H1 (cell line): Measurements from ENCODE around the gene KCNQ1. TPM values are rescaled to one million over a fixed set of nuclear protein-coding genes. Genes with fewer than 3 reads are reported as not detected.

Experiments
- CTCF ChIA-PET: fragments of 300-600 bp; sonication (Branson Sonifier 250); formaldehyde crosslinking; loops from one replicate; lab custom pipeline; 2021; ENCODE audit not compliant: partially characterized antibody; lab: Charles Lee
- POLR2A ChIA-PET: fragments of 300-600 bp; sonication (Branson Sonifier 250); formaldehyde crosslinking; loops from one replicate; lab custom pipeline; 2021; ENCODE audit warnings: inconsistent platforms; ENCODE audit not compliant: partially characterized antibody; lab: Charles Lee
- DNase-seq, 2 experiments: peaks; one replicate each; pipeline versions ENCODE4 v3.0.0 to v3.0.0-alpha.2; 2010 to 2022; ENCODE audit warnings: low spot score in 2 of 2, low read depth in 1 of 2, mixed read lengths in 1 of 2
- FAIRE-seq: peaks from 2 replicates; lab custom pipeline; 2011; peaks lifted over from hg19 to GRCh38; lab: Jason Lieb, UNC
- H2AFZ ChIP-seq: 2 replicates; pipeline ENCODE4 v1.8.1; 2012; ENCODE audit warnings: low read length, inconsistent platforms
- H2AK5ac ChIP-seq: 2 replicates; pipeline ENCODE4 v1.6.1; 2013; ENCODE audit warnings: low read depth, low read length
- H2BK120ac ChIP-seq: replicated peaks from 2 replicates; pipeline ENCODE3; 2013; ENCODE audit warnings: low read depth, low read length, inconsistent platforms
- H2BK12ac ChIP-seq: 2 replicates; pipeline ENCODE4 v1.6.1; 2013; ENCODE audit warnings: low read depth, low read length
- H2BK15ac ChIP-seq: 2 replicates; pipeline ENCODE4 v1.6.1; 2013; ENCODE audit warnings: low read length
- H2BK20ac ChIP-seq: 2 replicates; pipeline ENCODE4 v1.6.1; 2013; ENCODE audit warnings: low read length
- H2BK5ac ChIP-seq: 2 replicates; pipeline ENCODE4 v1.6.1; 2013; ENCODE audit warnings: low read depth, low read length
- H3K14ac ChIP-seq: 2 replicates; pipeline ENCODE4 v1.6.1; 2013; ENCODE audit warnings: inconsistent platforms; ENCODE audit not compliant: insufficient read length
- H3K18ac ChIP-seq: 2 replicates; pipeline ENCODE4 v1.6.1; 2013; ENCODE audit warnings: low read length; ENCODE audit errors: extremely low read depth
- H3K23ac ChIP-seq: 2 replicates; pipeline ENCODE4 v1.6.1; 2013; ENCODE audit warnings: inconsistent platforms; ENCODE audit not compliant: insufficient read length
- H3K23me2 ChIP-seq: 2 replicates; pipeline ENCODE4 v1.6.1; 2013; ENCODE audit warnings: low read depth, low read length
- H3K27ac ChIP-seq: 2 replicates; pipeline ENCODE4 v1.6.1; 2011; ENCODE audit warnings: low read depth, low read length, inconsistent platforms
- H3K27me3 ChIP-seq, 4 experiments: replicated peaks in 1 of 4; 1 replicate in 1 of 4; 2 replicates in 3 of 4; pipeline versions ENCODE4 v1.6.1 to v1.8.1; 2011 to 2013; ENCODE audit warnings: low read length in 3 of 4, mild to moderate bottlenecking in 3 of 4, inconsistent platforms in 2 of 4, mixed read lengths in 2 of 4, moderate library complexity in 1 of 4; ENCODE audit not compliant: control insufficient read depth in 3 of 4, insufficient read depth in 3 of 4; ENCODE audit errors: extremely low read depth in 1 of 4
- H3K36me3 ChIP-seq, 4 experiments: 2 replicates each; pipeline versions ENCODE4 v1.6.1 to v1.8.1; 2011 to 2013; ENCODE audit warnings: mild to moderate bottlenecking in 4 of 4, low read length in 3 of 4, moderate library complexity in 2 of 4, control low read depth in 1 of 4, inconsistent platforms in 1 of 4; ENCODE audit not compliant: insufficient read depth in 4 of 4, control insufficient read depth in 2 of 4
- H3K4ac ChIP-seq: replicated peaks from 2 replicates; pipeline ENCODE3; 2013; ENCODE audit warnings: low read length, low read depth, mixed read lengths, inconsistent platforms; ENCODE audit not compliant: insufficient read length
- H3K4me1 ChIP-seq, 4 experiments: replicated peaks in 1 of 4; 1 replicate in 1 of 4; 2 replicates in 3 of 4; pipeline versions ENCODE4 v1.6.1 to v1.8.1; 2011 to 2013; ENCODE audit warnings: low read length in 3 of 4, inconsistent platforms in 2 of 4, mixed read lengths in 1 of 4; ENCODE audit not compliant: insufficient read depth in 4 of 4, control insufficient read depth in 3 of 4
- H3K4me2 ChIP-seq, 2 experiments: 2 replicates each; pipeline versions ENCODE4 v1.6.1 to v1.8.1; 2011 to 2013; ENCODE audit warnings: low read depth in 2 of 2, low read length in 2 of 2, control low read depth in 1 of 2, inconsistent platforms in 1 of 2, mild to moderate bottlenecking in 1 of 2; ENCODE audit not compliant: insufficient read depth in 1 of 2
- H3K4me3 ChIP-seq, 4 experiments: fragments of 200-600, 300-600 bp in 1 of 4; sonication (generic), shearing (Covaris generic), sonication (Bioruptor Twin) in 1 of 4; 2 replicates each; pipeline versions ENCODE4 v1.5.1 to v1.8.1; 2011 to 2016; ENCODE audit warnings: low read length in 4 of 4, low read depth in 3 of 4, control low read depth in 2 of 4, inconsistent platforms in 2 of 4, mild to moderate bottlenecking in 2 of 4, mixed read lengths in 1 of 4, moderate library complexity in 1 of 4; ENCODE audit not compliant: insufficient read depth in 2 of 4; ENCODE audit errors: extremely low read depth in 1 of 4
- H3K56ac ChIP-seq: replicated peaks from 2 replicates; pipeline ENCODE3; 2013; ENCODE audit warnings: low read depth, mild to moderate bottlenecking, mixed read lengths, low read length, inconsistent platforms; ENCODE audit not compliant: insufficient read length
- H3K79me1 ChIP-seq: 2 replicates; pipeline ENCODE4 v1.6.1; 2013; ENCODE audit warnings: low read depth, low read length, control low read depth
- H3K79me2 ChIP-seq, 2 experiments: 2 replicates each; pipeline versions ENCODE4 v1.6.1 to v1.8.1; 2012 to 2013; ENCODE audit warnings: low read length in 2 of 2, mild to moderate bottlenecking in 2 of 2, inconsistent platforms in 1 of 2; ENCODE audit not compliant: insufficient read depth in 2 of 2, control insufficient read depth in 1 of 2
- H3K9ac ChIP-seq, 4 experiments: replicated peaks in 1 of 4; 1 replicate in 1 of 4; 2 replicates in 3 of 4; pipeline versions ENCODE4 v1.6.1 to v1.8.1; 2011 to 2013; ENCODE audit warnings: low read depth in 3 of 4, low read length in 3 of 4, control low read depth in 2 of 4, mild to moderate bottlenecking in 2 of 4, moderate library complexity in 2 of 4, inconsistent platforms in 1 of 4; ENCODE audit errors: extremely low read depth in 1 of 4
- H3K9me3 ChIP-seq, 2 experiments: 2 replicates each; pipeline versions ENCODE4 v1.6.1 to v1.8.1; 2012 to 2013; ENCODE audit warnings: mild to moderate bottlenecking in 2 of 2, moderate library complexity in 2 of 2, control low read depth in 1 of 2, inconsistent platforms in 1 of 2, low read depth in 1 of 2, low read length in 1 of 2, mixed read lengths in 1 of 2; ENCODE audit not compliant: insufficient read depth in 2 of 2
- H4K20me1 ChIP-seq, 2 experiments: replicated peaks in 1 of 2; 2 replicates each; pipeline versions ENCODE3 to v1.8.1; 2011 to 2013; ENCODE audit warnings: inconsistent platforms in 2 of 2, low read length in 2 of 2, mild to moderate bottlenecking in 1 of 2; ENCODE audit not compliant: insufficient read depth in 2 of 2, control insufficient read depth in 1 of 2
- H4K5ac ChIP-seq: 2 replicates; pipeline ENCODE4 v1.6.1; 2013; ENCODE audit warnings: low read length, low read depth, mixed read lengths, inconsistent platforms; ENCODE audit not compliant: insufficient read length
- H4K8ac ChIP-seq: 2 replicates; pipeline ENCODE4 v1.8.0; 2013; ENCODE audit warnings: mild to moderate bottlenecking, moderate library complexity, low read length, inconsistent platforms; ENCODE audit not compliant: insufficient read depth; ENCODE audit errors: extremely low read depth
- H4K91ac ChIP-seq: replicated peaks from 2 replicates; pipeline ENCODE3; 2013; ENCODE audit warnings: low read length, mixed read lengths, inconsistent platforms; ENCODE audit not compliant: insufficient read length
- CBX5 ChIP-seq: fragments of 300-800, 300-1000 bp; sonication (generic); IDR thresholded peaks from 2 replicates; pipeline ENCODE4 v1.7.1; 2016; ENCODE audit warnings: antibody characterized with exemption, low read length, low read depth
- MAFK ChIP-seq: IDR thresholded peaks from 2 replicates; pipeline ENCODE4 v1.6.1; 2012; ENCODE audit warnings: low read depth, mild to moderate bottlenecking, improper control_type of control experiment, low read length
- NANOG ChIP-seq: IDR thresholded peaks from 2 replicates; pipeline ENCODE4 v1.6.1; 2011; ENCODE audit warnings: low read length, low read depth, mild to moderate bottlenecking, inconsistent platforms; ENCODE audit not compliant: insufficient read depth, poor library complexity, severe bottlenecking
- POLR2AphosphoS5 ChIP-seq: IDR thresholded peaks from 2 replicates; pipeline ENCODE4 v1.6.1; 2011; ENCODE audit warnings: low read depth, low read length
- SAP30 ChIP-seq: fragments of 300-600 bp; sonication (generic); IDR thresholded peaks from 2 replicates; pipeline ENCODE4 v1.7.1; 2012; ENCODE audit warnings: low read length, moderate library complexity, mild to moderate bottlenecking, inconsistent platforms; ENCODE audit not compliant: insufficient read depth, insufficient replicate concordance
- SIRT6 ChIP-seq: IDR thresholded peaks from one replicate; pipeline ENCODE4 v1.7.1; 2012; ENCODE audit warnings: low read length, inconsistent platforms
- TBP ChIP-seq: IDR thresholded peaks from 2 replicates; pipeline ENCODE4 v1.6.1; 2011; ENCODE audit warnings: low read depth, low read length, improper control_type of control experiment
- WGBS, 2 experiments: shearing (Covaris generic) in 1 of 2; methylation state at CpG; one replicate each; pipeline versions ENCODE4 v1.1.6 to v1.1.7; 2013 to 2015; ENCODE audit warnings: low lambda C conversion rate in 2 of 2, mixed read lengths in 2 of 2, inconsistent platforms in 1 of 2, low coverage in 1 of 2, missing lambda C conversion rate in 1 of 2; ENCODE audit not compliant: insufficient replicate concordance in 2 of 2, insufficient coverage in 1 of 2, insufficient read length in 1 of 2; ENCODE audit errors: extremely low coverage in 1 of 2, missing lambda C conversion rate in 1 of 2; 5-methylcytosine and 5-hydroxymethylcytosine counted together
- polyA plus RNA-seq, 7 experiments: library from polyadenylated mRNA; depleted of rRNA in 3 of 7; stranded (reverse) in 5 of 7; unstranded in 2 of 7; fragments of >200 nt in 5 of 7; fragments of 200-250 nt in 2 of 7; gene quantifications; 1 replicate in 5 of 7; 2 replicates in 1 of 7; 4 replicates in 1 of 7; pipeline versions ENCODE4 v1.2.1 to v1.2.3, GENCODE V29; 2011 to 2013; ENCODE audit warnings: missing spikeins in 2 of 7, mixed read lengths in 2 of 7
- total RNA-seq: library from RNA; stranded (reverse); fragmentation: NEBNext Ultra II Directional; extraction: Animal tissue kit (Norgen Biotek cat#: 25700); gene quantifications from 2 replicates; pipeline ENCODE4 v1.2.1, GENCODE V29; 2021
- TF ChIP-seq, protein P1 (sequence below): IDR thresholded peaks from 2 replicates; pipeline ENCODE4 v1.6.1; 2011; ENCODE audit warnings: low read length, improper control_type of control experiment

The KCNQ1 gene
- total and polyA plus RNA-seq, 2 of the 8 experiments (the other 6 are each of a cell fraction or from before 2014, with no cell fraction given), result 1.9 to 2.0 TPM

DNA sequence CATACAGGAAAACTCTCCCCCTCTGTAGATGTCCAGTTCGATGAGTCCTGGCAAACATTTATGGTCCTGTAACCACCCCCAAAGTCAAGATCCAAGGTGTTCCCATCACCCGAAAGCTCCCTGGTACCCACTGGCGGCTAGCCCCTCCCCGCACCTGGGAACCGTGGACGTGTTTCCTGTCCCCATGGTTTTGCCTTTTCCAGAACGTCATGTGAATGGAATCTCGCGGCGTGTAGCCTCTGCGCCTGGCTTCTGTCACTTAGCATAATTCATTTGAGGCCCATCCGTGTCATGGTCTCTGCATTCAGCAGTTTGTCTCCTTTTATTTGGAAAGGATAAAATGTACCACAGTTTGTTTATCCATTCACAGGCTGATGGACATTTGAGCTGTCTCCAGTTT lies 106.3 kb downstream of the KCNQ1 start:
- H3K4me1 ChIP-seq, result no peaks in the 10 kb centered on the region; a peak in 1 of 7 replicates
- H3K4me2 ChIP-seq, result no peak overlapping the region
- no peak overlapping the region for H3K4ac ChIP-seq
- H2BK15ac ChIP-seq, result no peak overlapping the region
- H4K91ac ChIP-seq, result no peak overlapping the region
- no peak overlapping the region for H3K9ac ChIP-seq
- H3K23me2 ChIP-seq, result no peaks in the 10 kb centered on the region
- H3K27me3 ChIP-seq, result peaks cover 19 to 86% (median 55%) of the 10 kb centered on the region in 4 experiments
- H3K36me3 ChIP-seq, result no peaks in the 10 kb centered on the region
- H4K8ac ChIP-seq, result no peak overlapping the region
- no peaks in the 10 kb centered on the region for H3K79me1 ChIP-seq
- no peak for FAIRE-seq
- no peak overlapping the region for H2BK20ac ChIP-seq
- ChIA-PET CTCF (interaction anchor here (0.8 to 1.6 kb wide), 3 partner anchors 18 to 337 kb away, joined by 3 to 5 read pairs (median 5); no protein-coding TSS in a partner anchor), POLR2A (no interaction called here)
- H3K27ac ChIP-seq, result no peak overlapping the region
- H3K79me2 ChIP-seq, result no peaks in the 10 kb centered on the region
- H3K56ac ChIP-seq, result no peak overlapping the region
- H2BK12ac ChIP-seq, result no peak overlapping the region
- 92% methylated on average over 12 of the region's 12 CpGs; no CpG with 5 or more reads in 1 of the 2 experiments for WGBS, 2 experiments
- H2AFZ ChIP-seq, result no peak overlapping the region
- no peak overlapping the region for H2BK5ac ChIP-seq
- H3K23ac ChIP-seq, result no peak overlapping the region
- peaks cover 0 to 2% of the 10 kb centered on the region in 2 experiments for H4K20me1 ChIP-seq
- H4K5ac ChIP-seq, result no peak overlapping the region
- H3K14ac ChIP-seq, result no peak overlapping the region
- no peak overlapping the region for H3K18ac ChIP-seq
- H3K4me3 ChIP-seq, result no peak overlapping the region
- H2AK5ac ChIP-seq, result no peak overlapping the region
- no peak overlapping the region for H2BK120ac ChIP-seq
- H3K9me3 ChIP-seq, result no peaks in the 10 kb centered on the region
- no peak for DNase-seq
- no peak for TF ChIP-seq MAFK
- TF ChIP-seq, protein P1, sequence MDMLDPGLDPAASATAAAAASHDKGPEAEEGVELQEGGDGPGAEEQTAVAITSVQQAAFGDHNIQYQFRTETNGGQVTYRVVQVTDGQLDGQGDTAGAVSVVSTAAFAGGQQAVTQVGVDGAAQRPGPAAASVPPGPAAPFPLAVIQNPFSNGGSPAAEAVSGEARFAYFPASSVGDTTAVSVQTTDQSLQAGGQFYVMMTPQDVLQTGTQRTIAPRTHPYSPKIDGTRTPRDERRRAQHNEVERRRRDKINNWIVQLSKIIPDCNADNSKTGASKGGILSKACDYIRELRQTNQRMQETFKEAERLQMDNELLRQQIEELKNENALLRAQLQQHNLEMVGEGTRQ, result no peak
- TF ChIP-seq SAP30, result no peak
- TF ChIP-seq SIRT6, result no peak
- TF ChIP-seq CBX5, result no peak
- no peak for TF ChIP-seq POLR2AphosphoS5
- no peak for TF ChIP-seq NANOG
- no peak for TF ChIP-seq TBP
